HG03342 (cell line): ENCODE results near the gene NXNL2.

Source experiments
- ATAC-seq: cut with Tn5 transposase; IDR thresholded peaks from one replicate; pipeline ENCODE4 v1.9.1; 2021; ENCODE audit warnings: mild to moderate bottlenecking, moderate library complexity; ENCODE audit not compliant: unreplicated experiment

The NXNL2 gene

GRCh38 chr9:88534456-88535225 is at the start of gene NXNL2:
Gene NXNL2, plus strand, starts transcription at chr9:88535178. Its CDS starts 257 bp downstream, at chr9:88535435.
- no peak for ATAC-seq

- no peak for ATAC-seq
Measured at GRCh38 chr9:88488166-88488565, 46.8 kb upstream of the NXNL2 start.

- ATAC-seq = no peak
Measured at GRCh38 chr9:88494983-88495721, 39.8 kb upstream of the NXNL2 start.

GRCh38 chr9:88497224-88497623 is 37.8 kb upstream of the NXNL2 start:
- ATAC-seq = no peak

GRCh38 chr9:88498880-88499279 is 36.1 kb upstream of the NXNL2 start:
- ATAC-seq = no peak

- ATAC-seq = no peak
Measured at GRCh38 chr9:88501086-88501485, 33.9 kb upstream of the NXNL2 start.

- no peak for ATAC-seq
Measured at GRCh38 chr9:88502552-88503034, 32.4 kb upstream of the NXNL2 start.

- ATAC-seq = no peak
Measured at GRCh38 chr9:88503081-88503844, 31.7 kb upstream of the NXNL2 start.

GRCh38 chr9:88503845-88504764 is 30.9 kb upstream of the NXNL2 start:
- no peak for ATAC-seq

- no peak for ATAC-seq
Measured at GRCh38 chr9:88508326-88508725, 26.7 kb upstream of the NXNL2 start.

GRCh38 chr9:88511906-88512305 is 23.1 kb upstream of the NXNL2 start:
- ATAC-seq = no peak

GRCh38 chr9:88514247-88514646 is 20.7 kb upstream of the NXNL2 start:
- no peak for ATAC-seq

GRCh38 chr9:88521308-88521707 is 13.7 kb upstream of the NXNL2 start:
- ATAC-seq = no peak

GRCh38 chr9:88522360-88522759 is 12.6 kb upstream of the NXNL2 start:
- no peak for ATAC-seq

GRCh38 chr9:88523056-88523455 is 11.9 kb upstream of the NXNL2 start:
- ATAC-seq = no peak

- ATAC-seq = no peak
Measured at GRCh38 chr9:88524911-88525310, 10.1 kb upstream of the NXNL2 start.

GRCh38 chr9:88527618-88528017 is 7.4 kb upstream of the NXNL2 start:
- no peak for ATAC-seq

GRCh38 chr9:88528080-88528790 is 6.7 kb upstream of the NXNL2 start:
- no peak for ATAC-seq

- no peak for ATAC-seq
Measured at GRCh38 chr9:88529496-88529895, 5.5 kb upstream of the NXNL2 start.

- no peak for ATAC-seq
Measured at GRCh38 chr9:88530051-88530450, 4.9 kb upstream of the NXNL2 start.
